ENCODE measurements around the gene GDPD5.

DNA sequence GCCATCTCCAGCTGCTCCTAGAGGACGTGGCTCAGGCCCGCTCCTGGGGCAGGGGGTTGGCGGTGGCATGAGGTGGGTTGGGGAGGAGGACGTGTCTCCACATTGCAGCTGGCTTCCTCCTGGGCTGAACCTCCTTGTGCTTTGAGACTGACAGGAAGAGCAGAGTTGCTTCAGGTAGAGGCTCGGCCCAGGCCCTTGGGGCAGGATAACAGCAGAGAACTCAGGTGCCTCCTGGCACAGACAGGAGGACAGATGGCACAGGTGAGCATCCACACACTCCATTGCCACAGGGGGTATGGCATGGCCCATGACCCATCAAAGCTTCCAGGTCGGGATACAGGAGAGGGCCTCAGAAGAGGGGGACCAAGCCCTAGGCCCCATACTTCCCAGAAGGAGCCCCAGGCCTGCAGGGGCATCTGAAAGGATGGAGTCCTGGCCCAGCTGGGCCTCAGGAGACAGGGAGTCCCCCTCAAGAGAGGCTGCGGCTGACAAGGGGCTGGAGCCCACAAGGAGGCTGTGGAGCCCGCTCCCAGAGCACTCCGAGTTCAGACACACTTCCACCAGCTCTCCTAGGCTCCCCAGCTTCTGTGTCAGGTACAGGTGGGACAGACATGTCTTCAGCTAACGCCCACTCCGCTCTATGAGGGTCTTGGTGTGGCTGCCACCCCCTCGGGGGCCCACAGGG, 90.7 kb downstream of the GDPD5 start:
- no peak for TF ChIP-seq POLR2A (IDR thresholded peaks at IDR 0.05; ENCODE audit: low read depth)
- TF ChIP-seq EP300 (IDR thresholded peaks at IDR 0.05), result no peak
- TF ChIP-seq, protein P1, sequence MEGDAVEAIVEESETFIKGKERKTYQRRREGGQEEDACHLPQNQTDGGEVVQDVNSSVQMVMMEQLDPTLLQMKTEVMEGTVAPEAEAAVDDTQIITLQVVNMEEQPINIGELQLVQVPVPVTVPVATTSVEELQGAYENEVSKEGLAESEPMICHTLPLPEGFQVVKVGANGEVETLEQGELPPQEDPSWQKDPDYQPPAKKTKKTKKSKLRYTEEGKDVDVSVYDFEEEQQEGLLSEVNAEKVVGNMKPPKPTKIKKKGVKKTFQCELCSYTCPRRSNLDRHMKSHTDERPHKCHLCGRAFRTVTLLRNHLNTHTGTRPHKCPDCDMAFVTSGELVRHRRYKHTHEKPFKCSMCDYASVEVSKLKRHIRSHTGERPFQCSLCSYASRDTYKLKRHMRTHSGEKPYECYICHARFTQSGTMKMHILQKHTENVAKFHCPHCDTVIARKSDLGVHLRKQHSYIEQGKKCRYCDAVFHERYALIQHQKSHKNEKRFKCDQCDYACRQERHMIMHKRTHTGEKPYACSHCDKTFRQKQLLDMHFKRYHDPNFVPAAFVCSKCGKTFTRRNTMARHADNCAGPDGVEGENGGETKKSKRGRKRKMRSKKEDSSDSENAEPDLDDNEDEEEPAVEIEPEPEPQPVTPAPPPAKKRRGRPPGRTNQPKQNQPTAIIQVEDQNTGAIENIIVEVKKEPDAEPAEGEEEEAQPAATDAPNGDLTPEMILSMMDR (IDR thresholded peaks at IDR 0.05), result no peak
- TF ChIP-seq POLR2AphosphoS5 (IDR thresholded peaks at IDR 0.05), result no peak
